GM19455 (cell line): ENCODE measurements around the gene IKZF3.

Source experiments
- ATAC-seq: cut with Tn5 transposase; IDR thresholded peaks from one replicate; pipeline ENCODE4 v1.9.1; 2021; ENCODE audit not compliant: unreplicated experiment

The IKZF3 gene

DNA sequence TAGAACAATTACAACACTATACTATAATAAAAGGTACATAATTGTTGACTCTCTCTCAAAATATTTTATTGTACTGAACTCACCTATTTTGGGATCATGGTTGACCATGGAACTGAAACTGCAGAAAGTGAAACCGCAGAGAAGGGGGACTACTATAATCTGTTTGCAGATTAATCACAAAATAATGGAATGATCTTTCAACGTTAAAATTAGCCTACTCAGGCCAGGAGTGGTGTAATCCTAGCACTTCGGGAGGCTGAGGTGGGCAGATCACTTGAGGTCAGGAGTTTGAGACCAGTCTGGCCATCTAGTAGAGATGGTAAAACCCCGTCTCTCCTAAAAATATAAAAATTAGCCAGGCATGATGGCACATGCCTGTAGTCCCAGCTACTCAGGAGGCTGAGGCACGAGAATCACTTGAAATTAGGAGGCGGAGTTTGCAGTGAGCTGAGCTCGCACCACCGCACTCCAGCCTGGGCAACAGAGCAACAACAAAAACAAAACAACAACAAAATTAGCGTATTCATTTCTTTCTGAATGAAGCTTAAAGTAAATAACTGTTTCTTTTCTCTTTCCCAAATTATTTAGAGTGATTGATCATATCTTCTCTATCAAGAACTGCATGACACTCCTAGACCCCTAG is 45.6 kb downstream of the IKZF3 start:
- no peak for ATAC-seq

DNA sequence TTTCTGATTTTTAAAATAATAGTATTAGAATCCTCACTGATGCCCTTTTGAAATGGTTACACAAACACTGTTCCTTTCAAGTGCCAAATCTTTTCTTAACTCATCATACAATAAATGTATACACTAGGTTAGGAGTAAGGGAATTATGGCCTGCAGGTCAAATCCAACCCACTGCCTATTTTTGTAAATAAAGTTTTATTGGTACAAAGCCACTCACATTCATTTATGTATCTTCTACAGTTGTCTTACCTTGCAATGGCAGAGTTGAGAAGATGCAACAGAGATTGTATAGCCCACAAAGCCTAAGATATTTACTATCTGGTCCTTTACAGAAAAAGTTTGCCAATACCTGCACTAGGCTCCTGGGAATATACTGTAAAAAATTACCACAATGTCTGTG is 47.8 kb downstream of the IKZF3 start:
- no peak for ATAC-seq

DNA sequence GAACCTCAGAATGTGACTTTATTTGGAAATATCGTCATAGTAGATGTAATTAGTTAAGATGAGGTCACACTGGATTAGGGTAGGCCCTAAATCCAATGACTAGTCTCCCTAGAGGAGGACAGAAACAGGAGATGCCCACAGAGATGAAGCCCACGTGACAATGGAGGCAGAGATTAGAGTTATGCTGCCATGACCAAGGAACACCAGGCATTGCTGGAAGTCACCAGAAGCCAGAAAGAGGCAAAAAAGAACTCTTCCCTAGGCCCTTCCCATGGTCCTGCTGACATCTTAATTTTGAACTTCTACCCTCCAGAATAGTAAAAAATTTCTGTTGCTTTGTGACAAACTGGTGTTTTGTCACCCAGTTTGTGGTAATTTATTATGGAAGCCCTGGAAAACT is 49.6 kb downstream of the IKZF3 start:
- no peak for ATAC-seq

DNA sequence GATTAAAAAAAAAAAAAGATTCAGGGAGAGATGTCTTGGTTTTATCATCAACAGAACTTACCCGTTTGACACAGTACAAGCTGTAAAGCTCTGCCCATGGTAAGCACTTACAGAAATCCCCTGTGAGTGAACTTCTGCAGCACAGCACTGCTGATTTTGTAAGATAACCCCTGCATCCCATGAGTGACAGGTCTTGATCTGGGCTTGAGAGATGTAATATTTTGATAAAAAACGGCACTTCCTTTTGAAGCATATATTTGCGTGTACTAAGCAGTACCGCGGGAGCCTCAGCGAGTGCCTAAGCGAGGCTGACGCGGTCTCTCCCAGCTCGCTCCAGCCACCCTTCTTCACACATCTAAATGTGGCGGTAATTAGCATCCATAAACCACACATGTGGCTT is 50.5 kb downstream of the IKZF3 start:
- no peak for ATAC-seq

DNA sequence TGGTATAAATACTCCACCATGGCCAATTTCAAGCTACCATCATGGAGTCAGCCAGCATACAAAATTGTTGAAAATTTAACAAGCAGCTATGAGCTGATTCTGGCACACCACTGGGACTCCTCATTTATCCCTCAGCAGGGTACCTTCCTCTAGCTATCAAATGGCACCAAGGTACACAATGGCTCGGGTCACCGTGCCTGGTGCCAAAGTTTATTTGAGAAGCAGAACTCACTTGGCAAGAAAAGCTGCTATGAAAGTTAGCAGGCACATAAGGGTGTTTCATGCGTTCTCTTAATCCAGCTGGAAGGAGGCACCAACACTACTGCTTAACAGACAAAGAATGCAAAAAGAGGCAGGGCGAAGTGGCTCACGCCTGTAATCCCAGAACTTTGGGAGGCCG is 51.6 kb downstream of the IKZF3 start:
- ATAC-seq, result no peak

DNA sequence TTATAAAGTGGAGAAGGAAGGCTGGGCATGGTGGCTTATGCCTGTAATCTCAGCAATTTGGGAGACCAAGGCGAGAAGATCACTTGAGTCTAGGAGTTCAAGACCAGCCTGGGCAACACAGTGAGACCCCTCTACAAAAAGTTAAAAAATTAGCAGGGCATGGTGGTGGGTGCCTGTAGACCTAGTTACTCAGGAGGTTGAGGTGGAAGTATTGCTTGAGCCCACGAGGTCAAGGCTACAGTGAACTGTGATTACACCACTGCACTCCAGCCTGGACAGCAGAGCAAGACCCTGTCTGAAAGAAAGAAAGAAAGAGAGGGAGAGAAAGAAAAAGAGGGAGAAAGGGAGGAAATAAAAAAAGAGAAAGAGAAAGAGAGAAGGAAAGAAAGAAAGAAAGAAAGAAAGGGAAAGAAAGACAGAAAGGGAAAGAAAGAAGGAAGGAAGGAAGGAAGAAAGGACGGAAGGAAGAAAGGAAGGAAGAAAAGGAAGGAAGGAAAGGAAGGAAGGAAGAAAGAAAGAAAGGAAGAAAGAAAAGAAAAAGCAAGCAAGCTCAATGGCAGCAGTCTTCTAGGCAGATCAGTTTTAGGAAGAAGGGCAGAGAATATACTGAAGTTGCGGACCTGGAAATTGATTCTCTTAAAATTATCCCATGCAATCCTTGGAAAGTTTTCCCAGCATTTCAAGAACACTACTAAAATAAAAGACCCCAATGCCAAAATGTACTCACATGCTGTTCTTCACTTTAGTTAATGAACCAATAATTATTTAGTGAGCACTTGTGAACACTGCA is 53.0 kb downstream of the IKZF3 start:
- no peak for ATAC-seq

DNA sequence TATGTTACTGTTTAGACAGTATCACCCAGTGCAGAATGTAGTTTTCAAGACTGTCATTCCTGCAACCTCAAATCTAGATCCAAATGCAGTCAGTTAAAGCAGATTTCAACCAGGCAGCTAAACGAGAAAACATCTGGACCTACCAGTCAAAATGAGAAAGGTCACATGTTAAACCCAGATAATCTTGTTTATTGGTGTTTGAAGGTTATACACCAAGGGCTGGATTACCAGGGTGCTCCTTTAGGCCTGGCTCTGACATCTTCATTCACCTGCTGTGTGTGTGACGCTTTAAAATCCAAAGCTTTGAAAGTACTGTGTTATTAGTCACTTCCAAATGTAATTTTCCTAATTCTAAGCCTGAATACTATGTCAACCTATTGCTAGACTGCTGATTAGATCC is 54.9 kb downstream of the IKZF3 start:
- no peak for ATAC-seq

DNA sequence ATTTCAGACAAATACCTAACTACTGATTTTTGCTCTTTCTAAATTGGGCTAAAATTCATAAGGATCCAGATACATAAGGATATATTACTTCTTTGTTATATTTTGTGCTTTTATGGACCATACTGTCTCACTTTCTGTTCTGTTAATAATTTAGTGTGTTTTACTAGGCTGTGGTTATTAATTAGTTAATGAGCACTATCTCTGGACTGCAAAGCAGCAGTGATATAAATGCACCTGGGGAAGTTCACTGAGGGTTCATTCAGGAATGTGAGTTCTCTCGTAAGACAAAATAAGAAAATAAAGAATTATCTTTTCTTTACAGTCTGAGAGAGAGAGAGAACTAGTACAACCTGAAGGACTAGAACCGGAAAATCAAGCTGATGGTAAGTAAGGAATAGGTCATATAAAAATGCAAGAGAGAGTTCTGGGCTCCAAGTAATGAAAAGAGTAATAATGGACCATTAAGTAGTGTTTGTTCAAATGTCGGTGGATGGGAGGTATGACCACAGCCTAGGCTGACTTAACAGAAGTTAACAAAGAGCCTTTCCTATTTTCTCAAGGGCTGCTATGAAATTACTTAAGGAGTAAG is 55.6 kb downstream of the IKZF3 start:
- ATAC-seq, result no peak

DNA sequence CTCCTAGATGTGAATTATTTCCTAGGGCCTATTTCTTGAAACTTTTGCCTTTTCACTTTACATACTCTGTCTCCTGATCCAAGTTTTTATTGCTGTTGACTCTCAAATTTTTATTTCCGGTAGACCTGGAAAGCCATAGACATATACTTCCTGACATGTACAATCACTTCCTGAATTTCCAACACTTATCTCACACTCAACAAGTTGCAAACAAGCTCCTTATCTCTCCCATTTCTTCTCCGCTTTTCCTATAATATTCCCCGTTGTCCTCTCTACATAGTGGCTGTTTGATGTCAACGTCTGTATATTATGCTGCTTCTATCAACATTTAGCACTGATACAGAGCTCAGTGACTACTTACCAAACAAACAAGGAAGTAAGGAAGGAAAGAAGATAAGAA is 59.3 kb downstream of the IKZF3 start:
- ATAC-seq, result no peak

DNA sequence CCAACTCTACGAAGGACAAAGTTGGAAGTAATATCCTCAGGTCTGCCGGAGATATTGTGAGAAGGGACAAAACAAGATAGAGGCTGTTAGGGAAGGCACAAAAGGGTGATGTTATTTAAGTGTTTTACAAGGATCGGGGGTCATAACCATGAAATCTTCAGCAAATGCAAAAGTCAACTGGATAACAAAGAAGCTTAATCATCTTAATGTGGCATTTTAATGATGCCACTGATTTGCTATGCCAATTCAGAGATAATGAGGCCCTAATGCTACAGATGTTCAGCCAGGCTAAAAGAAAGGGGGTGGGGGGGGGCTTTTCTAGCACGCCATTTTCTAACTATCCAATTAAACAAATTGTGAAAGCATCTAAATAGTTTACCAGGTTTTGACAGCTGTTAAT is 63.1 kb downstream of the IKZF3 start:
- no peak for ATAC-seq

DNA sequence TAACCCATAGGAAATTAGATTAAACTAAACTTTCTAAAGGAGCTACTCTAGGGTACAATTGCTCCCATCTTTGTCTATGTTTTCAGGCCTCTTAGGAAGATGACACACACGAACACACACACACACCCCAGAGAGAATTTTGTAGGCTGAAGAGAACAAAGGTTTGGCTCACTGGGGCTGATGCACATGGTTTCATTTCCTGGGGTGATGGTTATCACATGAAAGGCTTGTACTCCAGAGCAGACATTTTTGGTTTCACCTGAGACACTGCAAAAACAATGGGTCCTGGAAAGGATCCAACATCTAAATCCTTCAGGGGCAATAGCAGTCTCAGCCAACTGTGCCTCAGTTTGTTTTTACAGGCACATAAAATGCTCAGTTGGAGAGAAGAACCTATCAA is 63.6 kb downstream of the IKZF3 start:
- no peak for ATAC-seq

DNA sequence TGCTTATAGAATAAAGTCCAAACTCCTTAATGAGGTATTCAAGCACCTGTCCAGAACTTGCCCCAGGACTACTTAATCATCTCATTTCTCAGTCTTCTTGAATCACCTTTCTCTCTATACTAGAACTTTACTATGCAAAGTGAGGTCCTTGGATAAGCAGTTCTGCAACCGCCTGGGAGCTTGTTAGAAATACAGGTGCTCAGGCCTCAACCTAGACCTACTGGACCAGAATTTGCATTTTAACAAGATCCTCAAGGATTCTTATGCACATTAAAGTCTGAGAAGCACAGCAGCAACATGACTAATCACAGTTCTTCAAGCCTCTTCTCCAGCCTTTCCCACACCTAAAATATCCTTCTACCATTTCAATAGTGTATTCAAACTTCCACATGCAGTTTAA is 64.7 kb downstream of the IKZF3 start:
- no peak for ATAC-seq

DNA sequence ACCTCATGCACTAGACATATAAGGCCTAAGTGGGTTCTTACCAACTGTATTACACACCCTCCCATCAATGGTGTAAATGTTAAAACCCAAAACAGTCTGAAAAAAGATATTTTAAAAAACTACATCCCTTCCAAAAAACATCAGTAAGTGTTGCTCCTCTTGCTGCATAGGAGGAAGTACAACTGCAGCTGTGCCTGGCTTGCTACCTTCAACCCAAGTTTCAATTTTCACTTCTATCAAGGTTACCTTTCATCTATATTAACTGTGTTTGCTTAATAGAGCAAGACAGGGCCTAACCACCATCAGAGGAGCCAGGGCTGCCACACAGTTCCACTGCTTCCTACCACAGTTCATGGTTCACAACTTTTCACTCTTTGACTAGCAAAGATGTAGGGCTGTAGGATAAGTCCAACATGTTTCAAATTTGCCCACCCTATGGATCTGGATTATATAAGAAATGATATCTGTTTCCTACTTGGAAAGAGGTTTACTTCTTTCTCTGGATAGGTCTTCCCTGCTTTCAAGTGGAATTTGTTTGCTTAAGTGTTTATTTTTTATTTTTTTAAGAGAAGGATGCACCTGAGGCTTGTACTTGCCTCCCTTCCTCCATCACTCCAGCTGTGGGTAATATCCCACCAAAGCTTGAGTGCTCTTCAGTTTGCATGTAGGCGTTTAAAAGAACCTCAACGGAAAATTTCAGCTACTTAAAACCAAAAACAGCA is 69.7 kb downstream of the IKZF3 start:
- peak; percentile 78 for ATAC-seq

DNA sequence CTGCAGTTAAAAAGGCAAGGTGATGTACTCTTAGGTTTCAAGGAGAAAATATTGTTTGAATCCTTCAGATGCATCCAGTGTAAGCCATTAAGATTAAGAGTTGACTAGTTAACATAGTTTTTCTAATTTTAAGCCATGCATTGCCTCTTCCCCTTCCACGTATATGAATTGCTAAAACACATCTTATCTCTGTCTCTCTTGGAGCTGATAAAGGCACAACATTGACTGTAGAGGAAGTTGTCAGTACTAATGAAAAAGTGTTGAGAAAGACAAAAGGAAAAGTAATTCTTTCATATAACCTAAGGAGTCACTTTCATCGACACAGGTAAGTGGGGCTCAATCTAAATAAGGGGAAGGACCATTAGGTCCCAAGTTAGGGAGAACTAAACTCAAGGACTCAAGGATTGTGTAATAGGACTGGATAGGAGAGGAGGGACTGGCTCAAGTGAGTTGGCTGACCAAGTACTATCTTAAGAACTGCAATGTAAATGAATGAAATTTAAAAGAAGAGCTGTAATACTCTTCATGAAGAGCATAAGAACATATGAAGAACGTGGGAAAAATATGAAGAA is 70.7 kb downstream of the IKZF3 start:
- ATAC-seq, result no peak

DNA sequence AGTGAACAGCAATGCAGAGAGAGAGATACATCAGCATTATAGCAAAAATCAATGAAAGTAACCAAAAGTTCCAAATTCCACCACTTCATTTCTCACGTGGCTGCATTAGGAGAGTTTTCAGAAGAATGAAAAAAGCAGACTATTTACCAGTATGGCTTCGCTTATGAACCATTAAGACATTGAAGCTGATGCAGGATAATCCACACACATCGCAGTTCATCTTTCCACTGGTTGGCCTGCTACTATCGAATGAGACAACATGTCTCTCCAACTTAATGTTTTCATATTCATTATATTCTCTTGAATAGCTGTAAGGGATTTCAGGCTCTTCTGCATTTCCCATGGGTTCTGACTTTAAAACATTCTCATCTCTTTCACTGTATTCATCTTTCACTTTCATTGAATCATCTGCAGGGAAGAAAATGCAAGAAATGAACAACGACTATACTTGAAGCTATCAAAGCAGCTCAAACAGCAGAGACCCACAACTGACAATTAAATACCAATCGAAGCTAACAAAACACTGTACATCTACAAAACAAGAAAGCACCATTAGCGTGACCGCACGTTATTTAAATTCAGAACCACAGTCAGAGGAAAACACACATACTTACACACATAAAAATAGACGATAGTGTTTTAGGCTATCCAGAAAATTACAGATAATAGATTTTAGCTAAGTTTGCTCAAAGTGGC is 71.4 kb downstream of the IKZF3 start:
- ATAC-seq, result no peak

DNA sequence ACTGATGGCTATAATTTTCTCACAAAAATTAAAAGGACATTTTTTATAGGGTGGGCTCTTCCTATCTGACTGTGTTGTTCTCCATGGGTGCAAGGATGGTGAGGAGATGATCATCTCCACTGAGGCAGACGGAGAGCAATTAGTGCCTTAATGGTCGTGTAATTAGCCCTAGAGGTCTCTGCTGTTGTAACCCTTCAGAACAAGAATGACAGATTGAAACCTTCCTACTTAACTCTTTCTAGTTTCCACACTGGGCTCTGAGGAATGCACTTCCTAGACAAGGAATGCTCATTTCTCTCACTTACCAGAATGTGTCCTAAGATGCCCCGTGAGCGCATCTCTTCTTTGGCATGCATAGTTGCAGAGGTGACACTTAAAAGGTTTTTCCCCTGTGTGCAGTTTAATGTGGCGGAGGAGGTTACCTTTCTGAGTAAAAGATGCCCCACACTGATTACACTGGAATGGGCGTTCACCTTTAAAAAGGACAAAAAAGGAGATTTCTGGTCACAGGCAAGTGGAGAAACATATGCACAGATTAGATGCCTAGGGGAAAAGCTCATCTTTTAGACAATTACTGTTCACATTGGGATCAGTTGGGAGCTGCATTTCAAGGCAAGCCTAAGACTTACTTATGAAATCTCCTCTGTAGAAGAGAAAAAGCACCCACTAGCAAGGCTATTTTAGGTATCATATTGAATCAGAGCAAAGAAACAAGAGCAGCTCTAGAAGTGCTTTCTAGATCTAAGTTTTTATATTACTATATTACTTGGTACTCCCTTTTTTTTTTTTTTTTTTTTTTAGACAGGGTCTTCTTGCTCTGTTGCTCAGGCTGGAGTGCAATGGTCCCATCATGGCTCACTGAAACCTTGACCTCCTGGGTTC is 72.8 kb downstream of the IKZF3 start:
- ATAC-seq, result no peak

DNA sequence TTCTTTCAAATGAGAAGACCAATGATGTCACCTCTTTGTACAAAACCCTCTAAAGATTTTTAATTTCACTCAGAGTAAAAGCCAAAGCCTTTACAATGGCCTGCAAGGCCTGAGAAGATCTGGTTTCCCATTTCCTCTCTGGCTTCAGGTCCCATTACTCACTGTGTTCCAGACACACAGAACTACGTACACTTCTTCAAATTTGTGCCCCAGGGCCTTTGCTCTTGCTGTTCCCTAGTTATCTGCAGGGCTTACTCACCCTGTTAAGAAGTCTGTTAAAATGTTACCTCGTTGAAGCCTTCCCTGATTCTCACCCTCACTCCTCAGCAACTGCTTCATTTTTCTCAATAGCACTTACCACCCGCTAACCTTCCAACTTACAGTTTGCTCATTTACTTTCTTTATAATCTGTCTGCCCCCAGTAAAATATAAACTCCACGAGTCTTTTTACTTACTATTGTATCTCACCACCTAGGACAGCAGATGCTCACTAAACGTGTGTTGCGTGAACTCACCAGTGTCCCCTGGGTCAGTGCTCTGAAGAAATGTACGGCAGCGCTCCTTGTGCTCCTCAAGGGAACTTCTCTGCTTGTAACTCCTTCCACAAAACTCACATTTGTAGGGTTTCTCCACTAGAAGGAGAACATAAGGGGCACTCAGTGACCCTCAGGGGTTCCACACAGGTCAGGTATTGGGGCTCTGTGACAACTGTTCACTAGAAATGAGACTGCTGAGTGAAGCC is 76.2 kb downstream of the IKZF3 start:
- ATAC-seq, result no peak

DNA sequence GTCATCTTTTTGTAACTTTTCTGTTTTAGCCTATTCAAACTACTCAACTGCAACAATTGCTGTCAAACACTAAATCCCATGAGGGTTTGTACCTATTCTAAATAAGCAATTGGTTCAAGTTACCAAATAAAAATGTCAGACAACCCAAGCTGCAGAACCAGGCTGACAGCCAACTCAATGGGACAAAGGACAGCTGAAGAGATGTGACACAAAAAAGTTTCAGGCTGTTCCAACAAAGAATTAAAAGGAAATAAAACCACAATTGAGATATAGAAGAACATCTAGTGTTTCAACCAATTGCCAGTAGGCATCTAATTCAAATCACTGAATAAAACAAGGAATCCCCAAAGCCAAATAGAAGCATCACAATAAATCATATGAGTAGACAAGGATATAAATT is 77.1 kb downstream of the IKZF3 start:
- no peak for ATAC-seq

DNA sequence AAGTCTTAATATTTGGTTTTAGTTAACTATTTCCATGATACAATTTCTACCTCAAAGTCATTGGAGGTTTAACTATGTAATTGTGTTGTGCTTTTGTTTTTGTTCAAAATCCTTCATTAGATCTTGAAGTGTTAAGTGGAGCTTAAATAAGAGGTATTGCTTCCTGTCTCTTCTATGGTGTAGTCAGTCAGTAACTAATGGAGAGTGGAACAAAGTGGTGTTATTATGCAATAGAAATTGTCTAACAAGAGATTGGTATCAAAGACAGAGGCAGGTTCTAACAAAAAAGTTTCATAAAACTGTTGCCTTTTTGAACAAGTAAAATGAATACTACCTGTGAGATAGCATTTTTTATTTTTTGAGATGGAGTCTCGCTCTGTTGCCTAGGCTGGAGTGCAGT is 81.1 kb downstream of the IKZF3 start:
- no peak for ATAC-seq
